PC-3 (cell line): ENCODE results near the gene FGR. TPM values are rescaled to one million over a fixed set of nuclear protein-coding genes. Genes with fewer than 3 reads are reported as not detected.

Experiments used
- ATAC-seq: fragments of 200-7000 bp; cut with Tn5 transposase; 2 replicates; pipeline ENCODE4 v1.9.1; 2020; ENCODE audit warnings: mild to moderate bottlenecking, moderate library complexity
- BruUV-seq: library from RNA; stranded (reverse); fragments of 400-500 nt; replicated peaks from 2 replicates; lab custom pipeline; 2021; lab: Mats Ljungman, UMichigan
- CTCF ChIA-PET: fragments of 300-600 bp; sonication (Branson Sonifier 250); formaldehyde crosslinking; loops from one replicate; lab custom pipeline; 2022; ENCODE audit warnings: antibody characterized with exemption; lab: Charles Lee
- POLR2A ChIA-PET: fragments of 300-600 bp; sonication (Branson Sonifier 250); formaldehyde crosslinking; loops from one replicate; lab custom pipeline; 2022; ENCODE audit warnings: antibody characterized with exemption; ENCODE audit not compliant: unreplicated experiment; lab: Charles Lee
- DNase-seq: peaks from one replicate; pipeline ENCODE4 v3.0.0-alpha.2; 2015
- H2AFZ ChIP-seq: fragments of 300-600 bp; sonication (generic); 2 replicates; pipeline ENCODE4 v1.6.0; 2016; ENCODE audit warnings: antibody characterized with exemption, low read length
- H3F3A ChIP-seq: fragments of 300-600 bp; sonication (generic); one replicate; pipeline ENCODE4 v1.6.0; 2017; ENCODE audit warnings: antibody characterized with exemption, low read length, control low read depth, mild to moderate bottlenecking; ENCODE audit not compliant: unreplicated experiment
- H3K27ac ChIP-seq: fragments of 300-600 bp; sonication (generic); 2 replicates; pipeline ENCODE4 v1.5.1; 2016; ENCODE audit warnings: mild to moderate bottlenecking, low read length
- H3K27me3 ChIP-seq: fragments of 300-600 bp; sonication (generic); 2 replicates; pipeline ENCODE4 v1.6.1; 2016; ENCODE audit warnings: low read length, mixed read lengths
- H3K36me3 ChIP-seq: fragments of 300-600 bp; sonication (generic); 2 replicates; pipeline ENCODE4 v1.6.1; 2016; ENCODE audit warnings: low read depth, mixed run types, low read length, mixed read lengths
- H3K4me1 ChIP-seq: fragments of 300-600 bp; sonication (generic); 2 replicates; pipeline ENCODE4 v1.5.1; 2016; ENCODE audit warnings: low read length; ENCODE audit not compliant: insufficient read depth
- H3K4me2 ChIP-seq: fragments of 300-600 bp; sonication (generic); 2 replicates; pipeline ENCODE4 v1.6.0; 2016; ENCODE audit warnings: low read length
- H3K4me3 ChIP-seq: fragments of 300-600 bp; sonication (generic); 2 replicates; pipeline ENCODE4 v1.5.1; 2016; ENCODE audit warnings: mild to moderate bottlenecking, low read length, mixed read lengths
- H3K79me2 ChIP-seq: fragments of 300-600 bp; sonication (generic); 2 replicates; pipeline ENCODE4 v1.6.1; 2017; ENCODE audit warnings: low read length, mixed read lengths
- H3K9ac ChIP-seq: fragments of 300-600 bp; sonication (generic); 2 replicates; pipeline ENCODE4 v1.6.0; 2016; ENCODE audit warnings: mild to moderate bottlenecking, low read length
- H3K9me2 ChIP-seq: fragments of 300-600 bp; sonication (generic); replicated peaks from 2 replicates; pipeline ENCODE4 v1.6.1; 2016; ENCODE audit warnings: mixed run types, low read length, mixed read lengths
- H3K9me3 ChIP-seq: fragments of 300-600 bp; sonication (generic); 2 replicates; pipeline ENCODE4 v1.6.1; 2016; ENCODE audit warnings: low read length, mixed read lengths
- H4K20me1 ChIP-seq: fragments of 300-600 bp; sonication (generic); 2 replicates; pipeline ENCODE4 v1.6.1; 2016; ENCODE audit warnings: low read length, mixed read lengths
- EZH2 ChIP-seq: fragments of 300-600 bp; sonication (generic); IDR thresholded peaks from one replicate; pipeline ENCODE4 v1.6.1; 2017; ENCODE audit warnings: antibody characterized with exemption, mild to moderate bottlenecking, low read length; ENCODE audit not compliant: unreplicated experiment
- EZH2phosphoT487 ChIP-seq: fragments of 300-600 bp; sonication (generic); IDR thresholded peaks from 2 replicates; pipeline ENCODE4 v1.6.1; 2018; ENCODE audit warnings: mild to moderate bottlenecking, antibody characterized with exemption, low read length, borderline replicate concordance
- intact Hi-C: fragments of 100-400 bp; cut with micrococcal nuclease; formaldehyde crosslinking; loops from 2 replicates; pipeline ENCODE4 v1.9.0; 2023
- total RNA-seq: library from RNA; depleted of rRNA; stranded (reverse); fragments of >200 nt; gene quantifications from 2 replicates; pipeline ENCODE4 v1.2.3, GENCODE V29; 2014
- TF ChIP-seq, protein P1 (sequence below): fragments of 300-600 bp; sonication (generic); conservative IDR thresholded peaks from 2 replicates; pipeline ENCODE4 v1.5.1; 2017; ENCODE audit warnings: antibody characterized with exemption, low read depth, mild to moderate bottlenecking, low read length

Gene FGR
- total RNA-seq, 1 experiment from 2014 or later = not detected

DNA sequence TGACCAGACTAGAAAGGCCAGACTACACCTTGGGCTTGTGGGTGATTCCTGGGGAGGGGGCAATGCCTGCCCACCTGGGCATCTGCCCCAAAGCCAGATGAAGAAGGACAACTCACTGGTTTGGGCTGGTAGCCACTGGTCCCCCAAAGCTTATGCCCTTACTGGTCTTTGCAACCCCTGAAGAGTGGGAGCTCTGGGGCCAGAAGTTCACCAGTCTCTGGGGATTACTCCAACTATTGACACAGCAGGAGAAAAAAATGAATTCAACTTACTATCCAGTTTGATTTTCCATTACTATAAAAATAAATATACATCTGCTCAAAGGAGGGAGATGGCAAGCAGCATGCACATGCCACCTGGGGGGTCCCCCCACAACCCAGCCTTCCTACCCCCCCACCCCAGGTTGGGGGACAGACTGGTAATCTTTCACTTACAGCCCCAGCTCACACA lies 33.6 kb downstream of the FGR start:
- ChIA-PET POLR2A (interaction anchor here (0.5 kb wide), 1 partner anchor 26 kb away, joined by 3 read pairs; no protein-coding TSS in a partner anchor), CTCF (interaction anchor here (0.7 to 1.9 kb wide), 3 partner anchors 45 to 76 kb away, joined by 3 to 11 read pairs (median 3); no protein-coding TSS in a partner anchor)
- ATAC-seq (no peak), DNase-seq (no peak)
- Histone ChIP-seq H3K4me2 (peak overlapping the region; percentile 95), H3K9ac (peak overlapping the region; percentile 93), H4K20me1 (peaks cover 54% of the 10 kb centered on the region), H3K79me2 (peaks cover 73% of the 10 kb centered on the region), H3K27me3 (no peaks in the 10 kb centered on the region), H3K4me1 (peaks cover 34% of the 10 kb centered on the region), H3K27ac (peak overlapping the region; percentile 27), H3K9me2 (no peaks in the 10 kb centered on the region), H3K4me3 (peak overlapping the region; percentile 88), H3K9me3 (no peaks in the 10 kb centered on the region), H3F3A (no peaks in the 10 kb centered on the region), H3K36me3 (no peaks in the 10 kb centered on the region), H2AFZ (no peak overlapping the region)
- no TSS peak for BruUV-seq
- intact Hi-C loops = loop anchor here (10.0 kb wide), 1 partner anchor 297 kb away; no protein-coding TSS in a partner anchor
- TF ChIP-seq EZH2phosphoT487 = no peak
- TF ChIP-seq, protein P1, sequence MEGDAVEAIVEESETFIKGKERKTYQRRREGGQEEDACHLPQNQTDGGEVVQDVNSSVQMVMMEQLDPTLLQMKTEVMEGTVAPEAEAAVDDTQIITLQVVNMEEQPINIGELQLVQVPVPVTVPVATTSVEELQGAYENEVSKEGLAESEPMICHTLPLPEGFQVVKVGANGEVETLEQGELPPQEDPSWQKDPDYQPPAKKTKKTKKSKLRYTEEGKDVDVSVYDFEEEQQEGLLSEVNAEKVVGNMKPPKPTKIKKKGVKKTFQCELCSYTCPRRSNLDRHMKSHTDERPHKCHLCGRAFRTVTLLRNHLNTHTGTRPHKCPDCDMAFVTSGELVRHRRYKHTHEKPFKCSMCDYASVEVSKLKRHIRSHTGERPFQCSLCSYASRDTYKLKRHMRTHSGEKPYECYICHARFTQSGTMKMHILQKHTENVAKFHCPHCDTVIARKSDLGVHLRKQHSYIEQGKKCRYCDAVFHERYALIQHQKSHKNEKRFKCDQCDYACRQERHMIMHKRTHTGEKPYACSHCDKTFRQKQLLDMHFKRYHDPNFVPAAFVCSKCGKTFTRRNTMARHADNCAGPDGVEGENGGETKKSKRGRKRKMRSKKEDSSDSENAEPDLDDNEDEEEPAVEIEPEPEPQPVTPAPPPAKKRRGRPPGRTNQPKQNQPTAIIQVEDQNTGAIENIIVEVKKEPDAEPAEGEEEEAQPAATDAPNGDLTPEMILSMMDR = no peak
- TF ChIP-seq EZH2 = no peak

DNA sequence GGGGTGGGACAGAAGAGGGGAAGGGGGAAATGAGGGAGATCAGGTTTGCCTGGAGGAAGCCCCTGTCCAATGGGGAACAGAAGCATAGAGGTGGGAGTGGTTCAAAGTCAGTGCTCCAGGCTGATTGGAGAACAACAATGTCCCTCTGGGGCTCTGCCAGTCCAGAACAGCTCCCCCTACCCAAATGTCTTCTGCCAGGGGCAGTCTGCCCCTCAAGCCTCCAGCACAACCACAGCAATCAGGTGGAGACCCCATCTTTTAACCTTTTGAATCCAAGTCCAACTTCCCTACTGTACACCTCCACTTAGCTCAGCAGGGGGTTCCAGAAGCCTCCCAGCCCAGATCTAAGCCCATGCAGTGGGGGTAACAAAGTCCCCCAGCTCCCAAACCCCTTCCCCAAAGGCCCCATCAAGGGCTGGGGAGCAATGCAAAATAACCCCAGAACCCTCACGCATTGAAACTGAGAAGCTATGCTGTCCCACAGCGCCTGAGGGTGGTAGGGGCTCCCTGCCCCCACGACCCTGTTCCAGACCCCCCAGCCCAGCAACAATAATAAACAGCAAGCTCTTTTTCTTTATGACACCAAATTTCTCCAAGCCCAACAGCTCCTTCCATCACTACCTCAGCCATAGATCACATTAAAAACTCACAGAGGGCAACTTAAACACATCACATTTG lies 34.3 kb downstream of the FGR start:
- ATAC-seq (no peak), DNase-seq (no peak)
- Histone ChIP-seq H3K4me2 (peak overlapping the region; percentile 95), H3F3A (no peaks in the 10 kb centered on the region), H3K9me3 (no peaks in the 10 kb centered on the region), H3K4me1 (peaks cover 38% of the 10 kb centered on the region), H3K9me2 (no peaks in the 10 kb centered on the region), H3K36me3 (no peaks in the 10 kb centered on the region), H3K9ac (no peak overlapping the region), H2AFZ (no peak overlapping the region), H3K79me2 (peaks cover 80% of the 10 kb centered on the region), H4K20me1 (peaks cover 61% of the 10 kb centered on the region), H3K27me3 (no peaks in the 10 kb centered on the region), H3K4me3 (peak overlapping the region; percentile 88; the same call in 1 of the 2 replicates), H3K27ac (no peak overlapping the region)
- ChIA-PET POLR2A (interaction anchor here (0.5 to 0.7 kb wide), 5 partner anchors 24 to 186 kb away, joined by 3 to 13 read pairs (median 5); no protein-coding TSS in a partner anchor), CTCF (interaction anchor here (0.6 to 1.9 kb wide), 4 partner anchors 36 to 68 kb away, joined by 3 to 11 read pairs (median 8); no protein-coding TSS in a partner anchor)
- no TSS peak for BruUV-seq
- intact Hi-C loops = loop anchor here (10.0 kb wide), 1 partner anchor 296 kb away; no protein-coding TSS in a partner anchor
- TF ChIP-seq EZH2phosphoT487 = no peak
- TF ChIP-seq, protein P1 = no peak
- TF ChIP-seq EZH2 = no peak
